ENCODE results near the gene FAF1.
"Not testable (repeated sequence)": the region's sequence is repeated elsewhere in the genome, so short reads cannot be mapped to it uniquely, and the experiment has no call there.

Gene FAF1

DNA sequence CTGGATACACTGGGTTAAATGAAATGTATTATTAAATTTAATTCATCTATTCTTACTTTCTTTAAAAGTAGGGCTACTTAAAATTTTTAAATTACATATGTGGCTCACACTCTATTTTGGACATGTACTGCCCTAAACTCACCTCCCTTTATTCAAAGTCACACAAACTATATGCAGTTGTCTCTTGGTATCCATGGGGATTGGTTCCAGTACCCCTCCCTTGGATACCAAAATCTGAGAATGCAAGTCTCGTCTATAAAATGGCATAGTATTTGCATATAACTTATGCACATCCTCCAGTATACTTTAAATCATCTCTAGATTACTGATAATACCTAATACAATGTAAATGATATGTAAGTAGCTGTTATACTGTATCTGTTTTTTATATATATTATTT lies 57.6 kb downstream of the FAF1 start:
- Histone ChIP-seq H3K79me2 (no peaks in the 10 kb centered on the region), H3K9me3 (ENCODE audit: control insufficient read depth, low read length) (no peaks in the 10 kb centered on the region), H3K27me3 (ENCODE audit: control insufficient read depth, insufficient read depth, low read length) (no peaks in the 10 kb centered on the region), H3K4me3 (ENCODE audit: low read depth, low read length) (no peak overlapping the region), H3K27ac (no peak overlapping the region), H3K9ac (no peak overlapping the region), H3K4me2 (ENCODE audit: low read length) (no peak overlapping the region), H2AFZ (no peak overlapping the region), H3K4me1 (no peaks in the 10 kb centered on the region), H3K36me3 (ENCODE audit: control insufficient read depth, insufficient read depth, low read length) (no peaks in the 10 kb centered on the region)
- no peak for TF ChIP-seq CTCF (IDR thresholded peaks at IDR 0.05)

DNA sequence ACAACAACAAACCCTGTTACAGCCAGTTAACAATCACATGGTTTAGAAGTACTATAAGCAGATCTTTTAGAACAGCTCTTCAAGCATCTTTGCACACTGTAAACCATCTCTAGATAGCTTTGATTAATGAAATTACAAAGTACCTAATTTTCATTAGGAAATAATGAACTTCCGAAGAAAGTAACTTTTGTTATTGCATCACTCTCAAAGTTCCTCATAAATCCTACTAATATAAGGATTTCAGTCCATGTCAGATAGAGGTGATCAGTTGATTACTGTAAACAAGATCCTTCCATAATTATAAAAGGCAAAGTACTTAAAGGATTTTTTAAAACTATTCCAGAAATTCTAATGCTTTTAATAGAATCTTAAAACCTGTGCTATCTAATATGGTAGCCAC lies 58.2 kb downstream of the FAF1 start:
- H3K9me3 ChIP-seq (ENCODE audit: control insufficient read depth, low read length), result no peaks in the 10 kb centered on the region
- H3K4me1 ChIP-seq, result no peaks in the 10 kb centered on the region
- no peaks in the 10 kb centered on the region for H3K27me3 ChIP-seq (ENCODE audit: control insufficient read depth, insufficient read depth, low read length)
- H3K4me2 ChIP-seq (ENCODE audit: low read length), result no peak overlapping the region
- no peaks in the 10 kb centered on the region for H3K79me2 ChIP-seq
- no peak overlapping the region for H2AFZ ChIP-seq
- H3K4me3 ChIP-seq (ENCODE audit: low read depth, low read length), result no peak overlapping the region
- no peak for TF ChIP-seq CTCF (IDR thresholded peaks at IDR 0.05)
- no peaks in the 10 kb centered on the region for H3K36me3 ChIP-seq (ENCODE audit: control insufficient read depth, insufficient read depth, low read length)
- no peak overlapping the region for H3K27ac ChIP-seq
- no peak overlapping the region for H3K9ac ChIP-seq

- Histone ChIP-seq H2AFZ (no peak overlapping the region), H3K36me3 (ENCODE audit: control insufficient read depth, insufficient read depth, low read length) (no peaks in the 10 kb centered on the region), H3K9me3 (ENCODE audit: control insufficient read depth, low read length) (no peaks in the 10 kb centered on the region), H3K4me2 (ENCODE audit: low read length) (no peak overlapping the region), H3K79me2 (peaks cover 2% of the 10 kb centered on the region), H3K27me3 (ENCODE audit: control insufficient read depth, insufficient read depth, low read length) (no peaks in the 10 kb centered on the region), H3K4me1 (no peaks in the 10 kb centered on the region), H3K9ac (no peak overlapping the region), H3K4me3 (ENCODE audit: low read depth, low read length) (no peak overlapping the region), H3K27ac (no peak overlapping the region)
- no peak for TF ChIP-seq CTCF (IDR thresholded peaks at IDR 0.05)
Observed at GRCh38 chr1:50898773-50899172, 61.3 kb downstream of the FAF1 start.

- H3K4me3 ChIP-seq (ENCODE audit: low read depth, low read length), result no peak overlapping the region
- H3K9me3 ChIP-seq (ENCODE audit: control insufficient read depth, low read length), result no peaks in the 10 kb centered on the region
- H3K79me2 ChIP-seq, result peaks cover 2% of the 10 kb centered on the region
- H3K9ac ChIP-seq, result no peak overlapping the region
- H3K4me1 ChIP-seq, result no peaks in the 10 kb centered on the region
- no peaks in the 10 kb centered on the region for H3K36me3 ChIP-seq (ENCODE audit: control insufficient read depth, insufficient read depth, low read length)
- TF ChIP-seq CTCF (IDR thresholded peaks at IDR 0.05), result no peak
- H2AFZ ChIP-seq, result no peak overlapping the region
- H3K4me2 ChIP-seq (ENCODE audit: low read length), result no peak overlapping the region
- H3K27me3 ChIP-seq (ENCODE audit: control insufficient read depth, insufficient read depth, low read length), result no peaks in the 10 kb centered on the region
- H3K27ac ChIP-seq, result no peak overlapping the region
Observed at GRCh38 chr1:50894340-50894739, 65.7 kb downstream of the FAF1 start.

DNA sequence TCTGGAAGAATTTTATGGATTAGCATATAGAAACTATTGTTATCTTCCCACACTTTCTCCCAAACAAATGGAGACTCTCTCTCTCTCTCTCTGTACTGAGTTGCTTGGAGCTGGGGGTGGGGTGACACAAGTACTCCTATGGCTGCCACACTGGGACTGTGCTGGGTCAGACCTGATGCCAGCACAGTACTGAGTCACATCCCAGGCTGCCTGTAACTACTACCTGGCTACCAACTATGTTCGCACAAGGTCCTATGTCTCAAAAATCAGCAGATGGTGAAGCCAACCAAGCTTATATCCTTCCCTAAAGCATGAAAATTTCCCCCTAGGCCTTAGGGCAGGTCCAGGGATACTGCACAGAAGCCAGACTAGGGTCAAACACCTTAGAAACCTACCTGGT lies 66.6 kb downstream of the FAF1 start:
- no peaks in the 10 kb centered on the region for H3K36me3 ChIP-seq (ENCODE audit: control insufficient read depth, insufficient read depth, low read length)
- no peak for TF ChIP-seq CTCF (IDR thresholded peaks at IDR 0.05)
- H3K4me3 ChIP-seq (ENCODE audit: low read depth, low read length), result no peak overlapping the region
- H3K9me3 ChIP-seq (ENCODE audit: control insufficient read depth, low read length), result no peaks in the 10 kb centered on the region
- peaks cover 2% of the 10 kb centered on the region for H3K79me2 ChIP-seq
- no peak overlapping the region for H3K9ac ChIP-seq
- H3K27ac ChIP-seq, result no peak overlapping the region
- H3K4me2 ChIP-seq (ENCODE audit: low read length), result no peak overlapping the region
- no peaks in the 10 kb centered on the region for H3K27me3 ChIP-seq (ENCODE audit: control insufficient read depth, insufficient read depth, low read length)
- no peaks in the 10 kb centered on the region for H3K4me1 ChIP-seq
- no peak overlapping the region for H2AFZ ChIP-seq

DNA sequence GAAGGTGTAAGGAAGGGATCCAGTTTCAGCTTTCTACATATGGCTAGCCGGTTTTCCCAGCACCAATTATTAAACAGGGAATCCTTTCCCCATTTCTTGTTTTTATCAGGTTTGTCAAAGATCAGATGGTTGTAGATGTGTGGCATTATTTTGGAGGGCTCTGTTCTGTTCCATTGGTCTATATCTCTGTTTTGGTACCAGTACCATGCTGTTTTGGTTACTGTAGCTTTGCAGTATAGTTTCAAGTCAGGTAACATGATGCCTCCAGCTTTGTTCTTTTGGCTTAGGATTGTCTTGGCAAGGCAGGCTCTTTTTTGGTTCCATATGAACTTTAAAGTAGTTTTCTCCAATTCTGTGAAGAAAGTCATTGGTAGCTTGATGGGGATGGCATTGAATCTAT lies 72.5 kb downstream of the FAF1 start:
- not testable (repeated sequence) for H2AFZ ChIP-seq; H3K4me3 ChIP-seq (ENCODE audit: low read depth, low read length); H3K27ac ChIP-seq; H3K36me3 ChIP-seq (ENCODE audit: control insufficient read depth, insufficient read depth, low read length); H3K4me2 ChIP-seq (ENCODE audit: low read length); H3K27me3 ChIP-seq (ENCODE audit: control insufficient read depth, insufficient read depth, low read length); H3K4me1 ChIP-seq; H3K79me2 ChIP-seq; H3K9me3 ChIP-seq (ENCODE audit: control insufficient read depth, low read length); H3K9ac ChIP-seq

Measured in parathyroid adenoma (tissue), 2 donors.